ENCODE results near the gene ULBP1. TPM values are rescaled to one million over a fixed set of nuclear protein-coding genes. Genes with fewer than 3 reads are reported as not detected.

Gene ULBP1
- polyA plus RNA-seq, 3 donors, result 0.06 to 0.79 (median 0.09) TPM

- WGBS (ENCODE audit: insufficient coverage), result 27% methylated on average over 3 of the region's 5 CpGs
- peaks cover 28 to 31% of the 10 kb centered on the region in 2 donors for H3K4me1 ChIP-seq (ENCODE audit: control insufficient read depth in 1 of 2, insufficient read depth in 2 of 2, low read length in 2 of 2)
- peaks cover 12 to 13% of the 10 kb centered on the region in 2 donors for H3K36me3 Mint-ChIP-seq
- TF ChIP-seq CTCF (IDR thresholded peaks at IDR 0.05), result no peak
- H3K9ac ChIP-seq (ENCODE audit: insufficient read depth, low read length, poor library complexity, severe bottlenecking), result no peak overlapping the region
- DNase-seq, result peak in 2 of 3 donors; percentile 32 to 63
- H3K4me3 ChIP-seq (replicated peaks in 1 of 3; ENCODE audit: low read depth in 2 of 3, low read length in 3 of 3), result peak overlapping the region in 1 of 3 experiments; percentile 71
- H3K4me1 Mint-ChIP-seq, result peaks cover 31% of the 10 kb centered on the region
- peaks cover 67 to 96% of the 10 kb centered on the region in 2 donors for H3K27me3 ChIP-seq (ENCODE audit: control insufficient read depth in 2 of 2, insufficient read depth in 2 of 2, low read length in 2 of 2)
- peaks cover 3 to 20% of the 10 kb centered on the region in 2 donors for H3K9me3 ChIP-seq (replicated peaks in 1 of 2; ENCODE audit: control insufficient read depth in 1 of 2, insufficient read depth in 1 of 2, low read length in 2 of 2)
- H3K27ac ChIP-seq (ENCODE audit: low read depth in 1 of 2, low read length in 2 of 2), result no peak overlapping the region
- H4K20me1 ChIP-seq (ENCODE audit: insufficient read depth, low read length), result no peaks in the 10 kb centered on the region
- peaks cover 4 to 33% (median 21%) of the 10 kb centered on the region in 7 donors for H3K9me3 Mint-ChIP-seq
- H3K27me3 Mint-ChIP-seq (ENCODE audit: low read depth in 3 of 3), result peaks cover 86 to 99% (median 90%) of the 10 kb centered on the region in 3 donors
- H3K4me3 Mint-ChIP-seq, result peak overlapping the region; percentile 74 to 98
- H2AFZ ChIP-seq (ENCODE audit: insufficient read depth, low read depth, low read length, poor library complexity, severe bottlenecking), result no peak overlapping the region
- H3K36me3 ChIP-seq (replicated peaks in 1 of 2; ENCODE audit: control insufficient read depth in 1 of 2, insufficient read depth in 2 of 2, low read length in 2 of 2), result no peaks in the 10 kb centered on the region
- H3K27ac Mint-ChIP-seq, result peak overlapping the region in 5 of 7 donors; percentile 43 to 85 (median 53)
- no peak overlapping the region for H3K4me2 ChIP-seq (replicated peaks; ENCODE audit: extremely low read depth, low read length, poor library complexity, severe bottlenecking)
- H3K79me2 ChIP-seq (ENCODE audit: insufficient read depth, low read length), result no peaks in the 10 kb centered on the region
- intact Hi-C loops (cut with micrococcal nuclease), result loop anchor here in 1 of 2 donors (10.0 kb wide), 2 partner anchors 395 to 875 kb away; partner anchors contain the start of gene PPIL4
These were observed 24.4 kb upstream of the ULBP1 start for GRCh38 chr6:149939356-149939648.

- intact Hi-C loops (cut with micrococcal nuclease), result loop anchor here in 1 of 2 donors (10.0 kb wide), 2 partner anchors 395 to 875 kb away; partner anchors contain the start of gene PPIL4
These were observed 23.7 kb upstream of the ULBP1 start for GRCh38 chr6:149939909-149940671.

More at GRCh38 chr6:149939909-149940671, 23.7 kb upstream of the ULBP1 start:
- Mint-ChIP-seq H3K27ac (peak overlapping the region in 2 of 7 donors; percentile 27 to 41), H3K27me3 (ENCODE audit: low read depth in 3 of 3) (peaks cover 81 to 91% (median 83%) of the 10 kb centered on the region in 3 donors), H3K4me3 (peak overlapping the region in 1 of 2 donors; percentile 98), H3K36me3 (peaks cover 12 to 13% of the 10 kb centered on the region in 2 donors), H3K4me1 (peaks cover 31% of the 10 kb centered on the region), H3K9me3 (peaks cover 4 to 33% (median 21%) of the 10 kb centered on the region in 7 donors)
- WGBS (ENCODE audit: insufficient coverage), result no CpG with 5 or more reads among the region's 6 CpGs
- Histone ChIP-seq H3K36me3 (replicated peaks in 1 of 2; ENCODE audit: control insufficient read depth in 1 of 2, insufficient read depth in 2 of 2, low read length in 2 of 2) (no peaks in the 10 kb centered on the region), H3K4me1 (ENCODE audit: control insufficient read depth in 1 of 2, insufficient read depth in 2 of 2, low read length in 2 of 2) (peaks cover 28 to 31% of the 10 kb centered on the region in 2 donors), H3K9ac (ENCODE audit: insufficient read depth, low read length, poor library complexity, severe bottlenecking) (no peak overlapping the region), H3K9me3 (replicated peaks in 1 of 2; ENCODE audit: control insufficient read depth in 1 of 2, insufficient read depth in 1 of 2, low read length in 2 of 2) (peaks cover 3 to 20% of the 10 kb centered on the region in 2 donors), H2AFZ (ENCODE audit: insufficient read depth, low read depth, low read length, poor library complexity, severe bottlenecking) (no peak overlapping the region), H4K20me1 (ENCODE audit: insufficient read depth, low read length) (no peaks in the 10 kb centered on the region), H3K4me2 (replicated peaks; ENCODE audit: extremely low read depth, low read length, poor library complexity, severe bottlenecking) (no peak overlapping the region), H3K79me2 (ENCODE audit: insufficient read depth, low read length) (no peaks in the 10 kb centered on the region), H3K27me3 (ENCODE audit: control insufficient read depth in 2 of 2, insufficient read depth in 2 of 2, low read length in 2 of 2) (peaks cover 59 to 88% of the 10 kb centered on the region in 2 donors), H3K4me3 (replicated peaks in 1 of 3; ENCODE audit: low read depth in 2 of 3, low read length in 3 of 3) (no peak overlapping the region), H3K27ac (ENCODE audit: low read depth in 1 of 2, low read length in 2 of 2) (no peak overlapping the region)
- no peak for TF ChIP-seq CTCF (IDR thresholded peaks at IDR 0.05)
- DNase-seq, result peak in 1 of 3 donors; percentile 11
